Stomach (tissue), 4 donors: ENCODE data around the gene RAB36.

ENCODE experiments used
- EP300 ChIP-seq: sonication (generic); formaldehyde crosslinking; IDR thresholded peaks from one replicate; pipeline ENCODE4 v1.6.1; 2017; ENCODE audit warnings: antibody characterized with exemption
- POLR2A ChIP-seq, 4 donors: fragments of 450-650 bp; IDR thresholded peaks; one replicate each; pipeline ENCODE4 v1.6.1; 2016; ENCODE audit warnings: antibody characterized with exemption in 4 of 4, control low read depth in 2 of 4, mild to moderate bottlenecking in 1 of 4, moderate library complexity in 1 of 4
- POLR2AphosphoS5 ChIP-seq, 3 donors: sonication (generic); formaldehyde crosslinking; IDR thresholded peaks; one replicate each; pipeline ENCODE4 v1.6.1; 2016; ENCODE audit warnings: antibody characterized with exemption in 3 of 3
- TF ChIP-seq, protein P1 (sequence below), 7 experiments: fragments of 450-650 bp in 4 of 7; fragments of 200-600 bp in 3 of 7; sonication (generic) in 3 of 7; IDR thresholded peaks; one replicate each; pipeline ENCODE4 v1.5.1; 2016 to 2019; ENCODE audit warnings: antibody characterized with exemption in 7 of 7, control low read depth in 2 of 7, mild to moderate bottlenecking in 1 of 7

GRCh38 chr22:23109079-23109347 lies 36.3 kb upstream of the RAB36 start:
- TF ChIP-seq, protein P1, sequence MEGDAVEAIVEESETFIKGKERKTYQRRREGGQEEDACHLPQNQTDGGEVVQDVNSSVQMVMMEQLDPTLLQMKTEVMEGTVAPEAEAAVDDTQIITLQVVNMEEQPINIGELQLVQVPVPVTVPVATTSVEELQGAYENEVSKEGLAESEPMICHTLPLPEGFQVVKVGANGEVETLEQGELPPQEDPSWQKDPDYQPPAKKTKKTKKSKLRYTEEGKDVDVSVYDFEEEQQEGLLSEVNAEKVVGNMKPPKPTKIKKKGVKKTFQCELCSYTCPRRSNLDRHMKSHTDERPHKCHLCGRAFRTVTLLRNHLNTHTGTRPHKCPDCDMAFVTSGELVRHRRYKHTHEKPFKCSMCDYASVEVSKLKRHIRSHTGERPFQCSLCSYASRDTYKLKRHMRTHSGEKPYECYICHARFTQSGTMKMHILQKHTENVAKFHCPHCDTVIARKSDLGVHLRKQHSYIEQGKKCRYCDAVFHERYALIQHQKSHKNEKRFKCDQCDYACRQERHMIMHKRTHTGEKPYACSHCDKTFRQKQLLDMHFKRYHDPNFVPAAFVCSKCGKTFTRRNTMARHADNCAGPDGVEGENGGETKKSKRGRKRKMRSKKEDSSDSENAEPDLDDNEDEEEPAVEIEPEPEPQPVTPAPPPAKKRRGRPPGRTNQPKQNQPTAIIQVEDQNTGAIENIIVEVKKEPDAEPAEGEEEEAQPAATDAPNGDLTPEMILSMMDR (IDR thresholded peaks at IDR 0.05), result no peak
- TF ChIP-seq POLR2AphosphoS5 (IDR thresholded peaks at IDR 0.05) (no peak), POLR2A (IDR thresholded peaks at IDR 0.05) (no peak), EP300 (no peak)
